ENCODE measurements around the gene CRIM1.

DNA sequence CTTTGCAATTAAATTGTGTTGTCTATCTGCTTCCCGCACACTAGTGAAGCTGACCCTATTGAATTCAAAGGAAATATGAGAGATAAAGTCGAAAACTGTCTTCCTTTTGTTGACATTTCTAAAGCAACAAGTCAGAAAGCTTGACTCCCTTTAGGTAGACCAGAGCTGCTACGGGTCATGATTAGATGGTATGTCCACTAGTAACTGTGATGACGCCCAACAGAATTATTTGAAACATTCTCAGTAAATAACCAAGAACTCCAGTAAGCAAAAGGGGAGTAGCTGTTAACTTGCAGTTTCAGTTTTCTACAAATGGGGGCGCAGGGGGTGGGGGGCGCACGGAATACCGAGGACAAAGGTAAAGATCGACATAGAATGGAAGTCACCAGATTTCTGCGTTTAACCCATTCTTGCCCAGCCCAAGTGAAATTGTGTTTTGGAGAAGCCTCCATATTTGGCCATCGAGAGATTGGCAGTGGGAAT, 56.4 kb downstream of the CRIM1 start:
- TF ChIP-seq ZNF396 (CRISPR knock-in tag; IDR thresholded peaks at IDR 0.05; ENCODE audit: borderline replicate concordance) (no peak), GABPB1 (CRISPR knock-in tag; IDR thresholded peaks at IDR 0.05) (no peak), RELA (CRISPR knock-in tag; IDR thresholded peaks at IDR 0.05; ENCODE audit: borderline replicate concordance) (no peak), TEAD1 (CRISPR knock-in tag; IDR thresholded peaks at IDR 0.05) (no peak), CREB1 (CRISPR knock-in tag; IDR thresholded peaks at IDR 0.05) (no peak), ZNF219 (CRISPR knock-in tag; IDR thresholded peaks at IDR 0.05; ENCODE audit: borderline replicate concordance) (no peak), ELF4 (CRISPR knock-in tag; IDR thresholded peaks at IDR 0.05; ENCODE audit: low read depth) (no peak), SP1 (CRISPR knock-in tag; conservative IDR thresholded peaks at IDR 0.05) (no peak)
- TF ChIP-seq, protein P1, sequence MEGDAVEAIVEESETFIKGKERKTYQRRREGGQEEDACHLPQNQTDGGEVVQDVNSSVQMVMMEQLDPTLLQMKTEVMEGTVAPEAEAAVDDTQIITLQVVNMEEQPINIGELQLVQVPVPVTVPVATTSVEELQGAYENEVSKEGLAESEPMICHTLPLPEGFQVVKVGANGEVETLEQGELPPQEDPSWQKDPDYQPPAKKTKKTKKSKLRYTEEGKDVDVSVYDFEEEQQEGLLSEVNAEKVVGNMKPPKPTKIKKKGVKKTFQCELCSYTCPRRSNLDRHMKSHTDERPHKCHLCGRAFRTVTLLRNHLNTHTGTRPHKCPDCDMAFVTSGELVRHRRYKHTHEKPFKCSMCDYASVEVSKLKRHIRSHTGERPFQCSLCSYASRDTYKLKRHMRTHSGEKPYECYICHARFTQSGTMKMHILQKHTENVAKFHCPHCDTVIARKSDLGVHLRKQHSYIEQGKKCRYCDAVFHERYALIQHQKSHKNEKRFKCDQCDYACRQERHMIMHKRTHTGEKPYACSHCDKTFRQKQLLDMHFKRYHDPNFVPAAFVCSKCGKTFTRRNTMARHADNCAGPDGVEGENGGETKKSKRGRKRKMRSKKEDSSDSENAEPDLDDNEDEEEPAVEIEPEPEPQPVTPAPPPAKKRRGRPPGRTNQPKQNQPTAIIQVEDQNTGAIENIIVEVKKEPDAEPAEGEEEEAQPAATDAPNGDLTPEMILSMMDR (IDR thresholded peaks at IDR 0.05): no peak
- TF ChIP-seq, protein P2, sequence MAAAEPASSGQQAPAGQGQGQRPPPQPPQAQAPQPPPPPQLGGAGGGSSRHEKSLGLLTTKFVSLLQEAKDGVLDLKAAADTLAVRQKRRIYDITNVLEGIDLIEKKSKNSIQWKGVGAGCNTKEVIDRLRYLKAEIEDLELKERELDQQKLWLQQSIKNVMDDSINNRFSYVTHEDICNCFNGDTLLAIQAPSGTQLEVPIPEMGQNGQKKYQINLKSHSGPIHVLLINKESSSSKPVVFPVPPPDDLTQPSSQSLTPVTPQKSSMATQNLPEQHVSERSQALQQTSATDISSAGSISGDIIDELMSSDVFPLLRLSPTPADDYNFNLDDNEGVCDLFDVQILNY (CRISPR knock-in tag; IDR thresholded peaks at IDR 0.05): no peak
- TF ChIP-seq, protein P3, sequence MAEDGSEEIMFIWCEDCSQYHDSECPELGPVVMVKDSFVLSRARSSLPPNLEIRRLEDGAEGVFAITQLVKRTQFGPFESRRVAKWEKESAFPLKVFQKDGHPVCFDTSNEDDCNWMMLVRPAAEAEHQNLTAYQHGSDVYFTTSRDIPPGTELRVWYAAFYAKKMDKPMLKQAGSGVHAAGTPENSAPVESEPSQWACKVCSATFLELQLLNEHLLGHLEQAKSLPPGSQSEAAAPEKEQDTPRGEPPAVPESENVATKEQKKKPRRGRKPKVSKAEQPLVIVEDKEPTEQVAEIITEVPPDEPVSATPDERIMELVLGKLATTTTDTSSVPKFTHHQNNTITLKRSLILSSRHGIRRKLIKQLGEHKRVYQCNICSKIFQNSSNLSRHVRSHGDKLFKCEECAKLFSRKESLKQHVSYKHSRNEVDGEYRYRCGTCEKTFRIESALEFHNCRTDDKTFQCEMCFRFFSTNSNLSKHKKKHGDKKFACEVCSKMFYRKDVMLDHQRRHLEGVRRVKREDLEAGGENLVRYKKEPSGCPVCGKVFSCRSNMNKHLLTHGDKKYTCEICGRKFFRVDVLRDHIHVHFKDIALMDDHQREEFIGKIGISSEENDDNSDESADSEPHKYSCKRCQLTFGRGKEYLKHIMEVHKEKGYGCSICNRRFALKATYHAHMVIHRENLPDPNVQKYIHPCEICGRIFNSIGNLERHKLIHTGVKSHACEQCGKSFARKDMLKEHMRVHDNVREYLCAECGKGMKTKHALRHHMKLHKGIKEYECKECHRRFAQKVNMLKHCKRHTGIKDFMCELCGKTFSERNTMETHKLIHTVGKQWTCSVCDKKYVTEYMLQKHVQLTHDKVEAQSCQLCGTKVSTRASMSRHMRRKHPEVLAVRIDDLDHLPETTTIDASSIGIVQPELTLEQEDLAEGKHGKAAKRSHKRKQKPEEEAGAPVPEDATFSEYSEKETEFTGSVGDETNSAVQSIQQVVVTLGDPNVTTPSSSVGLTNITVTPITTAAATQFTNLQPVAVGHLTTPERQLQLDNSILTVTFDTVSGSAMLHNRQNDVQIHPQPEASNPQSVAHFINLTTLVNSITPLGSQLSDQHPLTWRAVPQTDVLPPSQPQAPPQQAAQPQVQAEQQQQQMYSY (CRISPR knock-in tag; IDR thresholded peaks at IDR 0.05): no peak
